HEK293 (cell line): ENCODE results near the gene TTF2.

Source experiments
- CTCF ChIA-PET: fragments of 350-600 bp; formaldehyde crosslinking; extraction: SDS; loops from one replicate; lab custom pipeline; 2021; ENCODE audit warnings: antibody characterized with exemption; lab: Yijun Ruan, JAX
- POLR2A ChIA-PET: fragments of 300-600 bp; formaldehyde crosslinking; extraction: SDS; loops from one replicate; lab custom pipeline; 2020; ENCODE audit warnings: antibody characterized with exemption, inconsistent platforms; lab: Yijun Ruan, JAX
- H3K27ac ChIP-seq: fragments of 200-500 bp; sonication (Bioruptor generic); 2 replicates; pipeline ENCODE4 v1.5.1; 2014; ENCODE audit warnings: low read depth, low read length, control low read depth, inconsistent platforms; ENCODE audit errors: extremely low read depth
- H3K36me3 ChIP-seq, 2 experiments: fragments of 200-500 bp in 1 of 2; sonication (Bioruptor generic) in 1 of 2; 1 replicate in 1 of 2; 2 replicates in 1 of 2; pipeline ENCODE4 v1.5.1; 2014 to 2017; ENCODE audit warnings: inconsistent platforms in 2 of 2, low read length in 2 of 2; ENCODE audit not compliant: control insufficient read depth in 2 of 2, insufficient read depth in 1 of 2
- H3K4me1 ChIP-seq: fragments of 200-500 bp; sonication (Bioruptor generic); 2 replicates; pipeline ENCODE4 v1.5.1; 2014; ENCODE audit warnings: mild to moderate bottlenecking, low read length, inconsistent platforms; ENCODE audit not compliant: control insufficient read depth, insufficient read depth
- H3K4me3 ChIP-seq: 2 replicates; pipeline ENCODE4 v1.5.1; 2011; ENCODE audit warnings: low read depth, mild to moderate bottlenecking, control low read depth, low read length, moderate library complexity
- H3K9me3 ChIP-seq: fragments of 200-500 bp; sonication (Bioruptor generic); 2 replicates; pipeline ENCODE4 v1.5.1; 2014; ENCODE audit warnings: low read depth, low read length, inconsistent platforms; ENCODE audit not compliant: control insufficient read depth, insufficient read depth
- FEZF1 ChIP-seq: fragments of 450-650 bp; formaldehyde crosslinking; IDR thresholded peaks from 2 replicates; pipeline ENCODE4 v1.5.1; 2016; ENCODE audit warnings: missing biosample characterization, missing genetic modification characterization
- HOXA7 ChIP-seq: sonication (generic); formaldehyde crosslinking; IDR thresholded peaks from 2 replicates; pipeline ENCODE4 v1.8.1; 2022; ENCODE audit warnings: missing genetic modification reagents, borderline replicate concordance
- IKZF3 ChIP-seq: fragments of 450-650 bp; IDR thresholded peaks from 2 replicates; pipeline ENCODE4 v1.5.0; 2018; ENCODE audit warnings: missing biosample characterization, mild to moderate bottlenecking, missing genetic modification characterization, moderate library complexity
- KLF16 ChIP-seq: fragments of 450-650 bp; formaldehyde crosslinking; IDR thresholded peaks from 2 replicates; pipeline ENCODE4 v1.5.1; 2017; ENCODE audit warnings: missing biosample characterization, missing genetic modification characterization
- OSR2 ChIP-seq: fragments of 450-650 bp; formaldehyde crosslinking; IDR thresholded peaks from 2 replicates; pipeline ENCODE4 v1.5.1; 2016; ENCODE audit warnings: missing biosample characterization, missing genetic modification characterization
- OVOL3 ChIP-seq: fragments of 450-650 bp; formaldehyde crosslinking; IDR thresholded peaks from 2 replicates; pipeline ENCODE4 v1.5.1; 2016; ENCODE audit warnings: missing biosample characterization, missing genetic modification characterization
- SCRT2 ChIP-seq: fragments of 450-650 bp; formaldehyde crosslinking; IDR thresholded peaks from 2 replicates; pipeline ENCODE4 v1.5.1; 2016; ENCODE audit warnings: missing biosample characterization, missing genetic modification characterization
- WT1 ChIP-seq: fragments of 450-650 bp; formaldehyde crosslinking; IDR thresholded peaks from 2 replicates; pipeline ENCODE4 v1.5.1; 2016; ENCODE audit warnings: missing biosample characterization, missing genetic modification characterization
- ZBTB11 ChIP-seq: fragments of 450-650 bp; formaldehyde crosslinking; conservative IDR thresholded peaks from 2 replicates; pipeline ENCODE4 v1.5.1; 2016; ENCODE audit warnings: low read depth, missing biosample characterization, missing genetic modification characterization
- ZBTB26 ChIP-seq: fragments of 450-650 bp; formaldehyde crosslinking; optimal IDR thresholded peaks from 2 replicates; pipeline ENCODE3; 2016; ENCODE audit warnings: missing biosample characterization, mild to moderate bottlenecking, missing genetic modification characterization
- ZNF132 ChIP-seq: fragments of 450-650 bp; formaldehyde crosslinking; IDR thresholded peaks from 2 replicates; pipeline ENCODE4 v1.5.1; 2017; ENCODE audit warnings: missing biosample characterization, missing genetic modification characterization, borderline replicate concordance
- ZNF19 ChIP-seq: fragments of 450-650 bp; formaldehyde crosslinking; IDR thresholded peaks from 2 replicates; pipeline ENCODE4; 2016; ENCODE audit warnings: missing biosample characterization, missing genetic modification characterization, low read depth
- ZNF214 ChIP-seq: fragments of 450-650 bp; formaldehyde crosslinking; IDR thresholded peaks from 2 replicates; pipeline ENCODE4 v1.5.1; 2017; ENCODE audit warnings: missing biosample characterization, mild to moderate bottlenecking, missing genetic modification characterization, borderline replicate concordance
- ZNF292 ChIP-seq: fragments of 450-650 bp; formaldehyde crosslinking; IDR thresholded peaks from 2 replicates; pipeline ENCODE4 v1.5.1; 2016; ENCODE audit warnings: low read depth, missing biosample characterization, missing genetic modification characterization, borderline replicate concordance
- ZNF37A ChIP-seq: fragments of 450-650 bp; IDR thresholded peaks from 2 replicates; pipeline ENCODE4 v1.5.1; 2018; ENCODE audit warnings: missing biosample characterization, missing genetic modification characterization
- ZNF48 ChIP-seq: fragments of 450-650 bp; formaldehyde crosslinking; IDR thresholded peaks from 2 replicates; pipeline ENCODE4 v1.5.1; 2016; ENCODE audit warnings: missing biosample characterization, missing genetic modification characterization
- ZNF510 ChIP-seq: fragments of 450-650 bp; formaldehyde crosslinking; IDR thresholded peaks from 2 replicates; pipeline ENCODE4 v1.5.1; 2018; ENCODE audit warnings: mild to moderate bottlenecking, missing genetic modification characterization, missing biosample characterization; ENCODE audit not compliant: insufficient replicate concordance
- ZNF521 ChIP-seq: fragments of 450-650 bp; formaldehyde crosslinking; IDR thresholded peaks from 2 replicates; pipeline ENCODE4 v1.5.1; 2017; ENCODE audit warnings: missing biosample characterization, mild to moderate bottlenecking, missing genetic modification characterization
- ZNF621 ChIP-seq: fragments of 450-650 bp; formaldehyde crosslinking; IDR thresholded peaks from 2 replicates; pipeline ENCODE4 v1.5.1; 2017; ENCODE audit warnings: missing biosample characterization, missing genetic modification characterization
- ZNF654 ChIP-seq: fragments of 450-650 bp; formaldehyde crosslinking; IDR thresholded peaks from 2 replicates; pipeline ENCODE4 v1.5.1; 2016; ENCODE audit warnings: low read depth, missing biosample characterization, missing genetic modification characterization
- ZNF692 ChIP-seq: fragments of 450-650 bp; formaldehyde crosslinking; IDR thresholded peaks from 2 replicates; pipeline ENCODE4 v1.5.1; 2016; ENCODE audit warnings: missing biosample characterization, missing genetic modification characterization
- ZNF704 ChIP-seq: fragments of 450-650 bp; formaldehyde crosslinking; IDR thresholded peaks from 2 replicates; pipeline ENCODE4 v1.5.1; 2016; ENCODE audit warnings: missing biosample characterization, missing genetic modification characterization

Gene TTF2

GRCh38 chr1:117034791-117035290, 25.3 kb upstream of the TTF2 start:
- no peaks in the 10 kb centered on the region for H3K36me3 ChIP-seq
- ChIA-PET POLR2A (interaction anchor here (0.6 kb wide), 1 partner anchor 518 kb away, joined by 3 read pairs; no protein-coding TSS in a partner anchor), CTCF (no interaction called here)
- TF ChIP-seq KLF16 (tag by site-specific recombination) (no peak), ZBTB26 (tag by site-specific recombination) (no peak), ZNF654 (no peak), ZNF521 (tag by site-specific recombination) (no peak), ZNF510 (tag by site-specific recombination) (no peak), ZNF704 (no peak), FEZF1 (tag by site-specific recombination) (no peak)
- H3K4me1 ChIP-seq = no peaks in the 10 kb centered on the region
- no peak overlapping the region for H3K27ac ChIP-seq
- no peaks in the 10 kb centered on the region for H3K9me3 ChIP-seq
- no peak overlapping the region for H3K4me3 ChIP-seq

- TF ChIP-seq OVOL3 = no peak
- TF ChIP-seq ZNF48 (tag by site-specific recombination) = no peak
- TF ChIP-seq ZNF692 = no peak
- TF ChIP-seq ZNF132 (tag by site-specific recombination) = no peak
- no peak overlapping the region for H3K27ac ChIP-seq
- no peaks in the 10 kb centered on the region for H3K36me3 ChIP-seq
- POLR2A ChIA-PET = interaction anchor here (1.4 kb wide), 1 partner anchor 24 kb away, joined by 3 read pairs; the partner anchor contains the start of gene TTF2
- H3K4me3 ChIP-seq = no peak overlapping the region
- H3K9me3 ChIP-seq = no peaks in the 10 kb centered on the region
- H3K4me1 ChIP-seq = no peaks in the 10 kb centered on the region
- CTCF ChIA-PET = no interaction called here
Measured at GRCh38 chr1:117036018-117036461, 24.1 kb upstream of the TTF2 start.

- H3K36me3 ChIP-seq = no peaks in the 10 kb centered on the region
- no peaks in the 10 kb centered on the region for H3K4me1 ChIP-seq
- no peak overlapping the region for H3K27ac ChIP-seq
- no peak for TF ChIP-seq HOXA7 (CRISPR knock-in tag)
- TF ChIP-seq WT1 (tag by site-specific recombination) = no peak
- no peak for TF ChIP-seq ZNF37A (tag by site-specific recombination)
- TF ChIP-seq ZNF621 (tag by site-specific recombination) = no peak
- H3K9me3 ChIP-seq = no peaks in the 10 kb centered on the region
- no peak overlapping the region for H3K4me3 ChIP-seq
- CTCF ChIA-PET = no interaction called here
- POLR2A ChIA-PET = no interaction called here
Measured at GRCh38 chr1:117037802-117038201, 22.3 kb upstream of the TTF2 start.

- no peak for TF ChIP-seq ZBTB11 (tag by site-specific recombination)
- TF ChIP-seq ZNF19 (tag by site-specific recombination) = no peak
- no peak for TF ChIP-seq ZNF292 (tag by site-specific recombination)
- no peak for TF ChIP-seq IKZF3
- no peak for TF ChIP-seq SCRT2 (tag by site-specific recombination)
- no peak for TF ChIP-seq ZNF214 (tag by site-specific recombination)
- no peak for TF ChIP-seq OSR2 (tag by site-specific recombination)
- TF ChIP-seq OVOL3 = no peak
- TF ChIP-seq ZNF521 (tag by site-specific recombination) = no peak
Measured at GRCh38 chr1:117038236-117038635, 21.9 kb upstream of the TTF2 start.

More at GRCh38 chr1:117038236-117038635, 21.9 kb upstream of the TTF2 start:
- H3K9me3 ChIP-seq = no peaks in the 10 kb centered on the region
- no peak overlapping the region for H3K4me3 ChIP-seq
- H3K27ac ChIP-seq = no peak overlapping the region
- ChIA-PET POLR2A (no interaction called here), CTCF (no interaction called here)
- H3K4me1 ChIP-seq = no peaks in the 10 kb centered on the region
- no peaks in the 10 kb centered on the region for H3K36me3 ChIP-seq
